ENCODE results near the gene VSIR.

DNA sequence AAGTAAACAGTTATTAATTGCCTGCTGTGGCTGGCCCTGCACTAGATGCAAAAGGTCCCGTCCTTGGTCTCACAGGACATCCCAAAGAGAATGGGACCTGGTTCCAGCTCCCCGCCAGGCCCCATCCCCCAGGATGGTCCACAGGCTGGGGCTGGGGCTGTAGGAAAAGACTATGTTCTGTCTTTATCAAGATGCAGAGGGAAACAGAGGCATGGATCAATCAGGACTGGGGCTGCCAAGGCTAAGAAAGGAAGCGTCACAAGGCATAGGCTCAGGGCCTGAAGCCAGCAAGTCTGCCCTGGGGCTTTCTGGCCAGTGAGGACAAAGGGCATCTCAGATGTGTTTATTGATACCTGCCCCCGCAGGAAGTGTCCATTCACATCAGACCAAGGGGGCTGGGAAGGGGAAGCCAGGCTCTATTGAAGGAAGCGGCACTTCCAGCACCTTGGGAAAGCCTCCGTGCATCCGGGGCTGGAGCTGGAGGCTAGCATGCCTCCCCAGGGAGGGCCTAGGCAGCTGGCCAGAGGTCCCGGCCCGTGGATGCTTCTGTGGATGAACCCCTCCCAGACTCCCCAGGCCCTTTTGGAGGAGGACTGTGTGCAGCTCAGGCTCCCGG is 5.8 kb downstream of the VSIR start:
- TF ChIP-seq, protein P1, sequence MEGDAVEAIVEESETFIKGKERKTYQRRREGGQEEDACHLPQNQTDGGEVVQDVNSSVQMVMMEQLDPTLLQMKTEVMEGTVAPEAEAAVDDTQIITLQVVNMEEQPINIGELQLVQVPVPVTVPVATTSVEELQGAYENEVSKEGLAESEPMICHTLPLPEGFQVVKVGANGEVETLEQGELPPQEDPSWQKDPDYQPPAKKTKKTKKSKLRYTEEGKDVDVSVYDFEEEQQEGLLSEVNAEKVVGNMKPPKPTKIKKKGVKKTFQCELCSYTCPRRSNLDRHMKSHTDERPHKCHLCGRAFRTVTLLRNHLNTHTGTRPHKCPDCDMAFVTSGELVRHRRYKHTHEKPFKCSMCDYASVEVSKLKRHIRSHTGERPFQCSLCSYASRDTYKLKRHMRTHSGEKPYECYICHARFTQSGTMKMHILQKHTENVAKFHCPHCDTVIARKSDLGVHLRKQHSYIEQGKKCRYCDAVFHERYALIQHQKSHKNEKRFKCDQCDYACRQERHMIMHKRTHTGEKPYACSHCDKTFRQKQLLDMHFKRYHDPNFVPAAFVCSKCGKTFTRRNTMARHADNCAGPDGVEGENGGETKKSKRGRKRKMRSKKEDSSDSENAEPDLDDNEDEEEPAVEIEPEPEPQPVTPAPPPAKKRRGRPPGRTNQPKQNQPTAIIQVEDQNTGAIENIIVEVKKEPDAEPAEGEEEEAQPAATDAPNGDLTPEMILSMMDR (IDR thresholded peaks at IDR 0.05): no peak
- no peak for TF ChIP-seq EZH2 (IDR thresholded peaks at IDR 0.05; ENCODE audit: borderline replicate concordance, insufficient read depth, low read depth, low read length, poor library complexity, severe bottlenecking)
